HL-60 (cell line): ENCODE results near the gene KRTAP2-3.
"Not testable (repeated sequence)": the region's sequence is repeated elsewhere in the genome, so short reads cannot be mapped to it uniquely, and the experiment has no call there.

ENCODE experiments used
- DNase-seq, 2 experiments: peaks; one replicate each; pipeline ENCODE4 v3.0.0-alpha.2; 2010 to 2020; ENCODE audit warnings: low read depth in 1 of 2, low spot score in 1 of 2
- H3K27ac ChIP-seq: fragments of 250-450 bp; sonication (Bioruptor Pico); replicated peaks from 2 replicates; pipeline ENCODE4 v1.5.1; 2020; ENCODE audit warnings: mild to moderate bottlenecking, moderate library complexity
- H3K27me3 ChIP-seq: fragments of 250-450 bp; sonication (Bioruptor Pico); 2 replicates; pipeline ENCODE4 v1.5.1; 2021; ENCODE audit warnings: mild to moderate bottlenecking, moderate library complexity; ENCODE audit not compliant: insufficient read depth, poor library complexity, severe bottlenecking
- H3K4me3 ChIP-seq: replicated peaks from 2 replicates; pipeline ENCODE4 v1.5.1; 2011; ENCODE audit warnings: mild to moderate bottlenecking, control low read depth, low read length; ENCODE audit not compliant: insufficient read depth
- GABPA ChIP-seq: IDR thresholded peaks from 2 replicates; pipeline ENCODE4 v1.6.1; 2012; ENCODE audit warnings: low read depth
- POLR2AphosphoS5 ChIP-seq: IDR thresholded peaks from 2 replicates; pipeline ENCODE4 v1.6.1; 2012; ENCODE audit warnings: low read depth
- SPI1 ChIP-seq: IDR thresholded peaks from 2 replicates; pipeline ENCODE4 v1.6.1; 2012; ENCODE audit warnings: low read depth, mild to moderate bottlenecking, borderline replicate concordance
- long read RNA-seq: library from polyadenylated mRNA; unstranded; transcript quantifications from one replicate; pipeline ENCODE4 v2.0.0, GENCODE V29; 2020
- TF ChIP-seq, protein P1 (sequence below): IDR thresholded peaks from one replicate; pipeline ENCODE4 v1.5.1; 2011; ENCODE audit warnings: low read length, control low read depth, inconsistent platforms; ENCODE audit not compliant: insufficient read depth
- TF ChIP-seq, protein P2 (sequence below): IDR thresholded peaks from 2 replicates; pipeline ENCODE4 v1.6.1; 2012; ENCODE audit warnings: low read depth; ENCODE audit not compliant: insufficient replicate concordance

Gene KRTAP2-3, protein sequence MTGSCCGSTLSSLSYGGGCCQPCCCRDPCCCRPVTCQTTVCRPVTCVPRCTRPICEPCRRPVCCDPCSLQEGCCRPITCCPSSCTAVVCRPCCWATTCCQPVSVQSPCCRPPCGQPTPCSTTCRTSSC
- long read RNA-seq: 0 reads

DNA sequence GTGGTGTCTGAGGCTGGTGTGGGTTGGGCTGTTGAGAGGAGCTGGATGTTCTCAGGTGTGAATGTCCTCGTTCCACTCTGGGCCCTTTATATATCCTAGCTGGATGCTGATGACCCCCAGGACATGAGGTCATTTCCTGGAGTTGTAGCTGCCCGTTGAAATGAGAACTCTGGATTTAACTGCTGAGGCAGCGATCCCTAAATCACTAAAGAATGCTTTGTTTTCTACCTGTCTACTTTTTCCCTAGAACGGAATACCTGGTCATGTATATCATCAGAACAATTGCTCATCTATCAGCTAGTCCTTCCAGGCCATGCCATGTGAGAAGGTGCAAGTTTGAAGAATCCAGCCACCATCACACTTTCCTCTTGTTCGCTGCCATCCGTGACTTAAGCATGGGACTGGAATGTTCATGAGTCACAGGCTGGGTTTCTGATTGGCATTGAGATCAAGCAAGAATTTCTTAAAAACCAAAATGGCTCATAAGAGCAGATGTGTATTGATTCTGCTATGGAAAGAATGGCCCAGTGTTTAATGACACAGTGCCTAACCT lies at the start of gene KRTAP2-3:
Gene KRTAP2-3, minus strand, starts transcription at position 63 of the 553 bp plus-strand sequence. CDS start 64 bp downstream, outside the sequence.
- Histone ChIP-seq H3K27me3 (peaks cover 4% of the 10 kb centered on the region), H3K27ac (no peak within 1 kb of the TSS), H3K4me3 (no peak within 1 kb of the TSS)
- no peak for DNase-seq
- TF ChIP-seq GABPA (no peak), SPI1 (no peak), POLR2AphosphoS5 (no peak)
- TF ChIP-seq, protein P1, sequence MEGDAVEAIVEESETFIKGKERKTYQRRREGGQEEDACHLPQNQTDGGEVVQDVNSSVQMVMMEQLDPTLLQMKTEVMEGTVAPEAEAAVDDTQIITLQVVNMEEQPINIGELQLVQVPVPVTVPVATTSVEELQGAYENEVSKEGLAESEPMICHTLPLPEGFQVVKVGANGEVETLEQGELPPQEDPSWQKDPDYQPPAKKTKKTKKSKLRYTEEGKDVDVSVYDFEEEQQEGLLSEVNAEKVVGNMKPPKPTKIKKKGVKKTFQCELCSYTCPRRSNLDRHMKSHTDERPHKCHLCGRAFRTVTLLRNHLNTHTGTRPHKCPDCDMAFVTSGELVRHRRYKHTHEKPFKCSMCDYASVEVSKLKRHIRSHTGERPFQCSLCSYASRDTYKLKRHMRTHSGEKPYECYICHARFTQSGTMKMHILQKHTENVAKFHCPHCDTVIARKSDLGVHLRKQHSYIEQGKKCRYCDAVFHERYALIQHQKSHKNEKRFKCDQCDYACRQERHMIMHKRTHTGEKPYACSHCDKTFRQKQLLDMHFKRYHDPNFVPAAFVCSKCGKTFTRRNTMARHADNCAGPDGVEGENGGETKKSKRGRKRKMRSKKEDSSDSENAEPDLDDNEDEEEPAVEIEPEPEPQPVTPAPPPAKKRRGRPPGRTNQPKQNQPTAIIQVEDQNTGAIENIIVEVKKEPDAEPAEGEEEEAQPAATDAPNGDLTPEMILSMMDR: no peak
- TF ChIP-seq, protein P2, sequence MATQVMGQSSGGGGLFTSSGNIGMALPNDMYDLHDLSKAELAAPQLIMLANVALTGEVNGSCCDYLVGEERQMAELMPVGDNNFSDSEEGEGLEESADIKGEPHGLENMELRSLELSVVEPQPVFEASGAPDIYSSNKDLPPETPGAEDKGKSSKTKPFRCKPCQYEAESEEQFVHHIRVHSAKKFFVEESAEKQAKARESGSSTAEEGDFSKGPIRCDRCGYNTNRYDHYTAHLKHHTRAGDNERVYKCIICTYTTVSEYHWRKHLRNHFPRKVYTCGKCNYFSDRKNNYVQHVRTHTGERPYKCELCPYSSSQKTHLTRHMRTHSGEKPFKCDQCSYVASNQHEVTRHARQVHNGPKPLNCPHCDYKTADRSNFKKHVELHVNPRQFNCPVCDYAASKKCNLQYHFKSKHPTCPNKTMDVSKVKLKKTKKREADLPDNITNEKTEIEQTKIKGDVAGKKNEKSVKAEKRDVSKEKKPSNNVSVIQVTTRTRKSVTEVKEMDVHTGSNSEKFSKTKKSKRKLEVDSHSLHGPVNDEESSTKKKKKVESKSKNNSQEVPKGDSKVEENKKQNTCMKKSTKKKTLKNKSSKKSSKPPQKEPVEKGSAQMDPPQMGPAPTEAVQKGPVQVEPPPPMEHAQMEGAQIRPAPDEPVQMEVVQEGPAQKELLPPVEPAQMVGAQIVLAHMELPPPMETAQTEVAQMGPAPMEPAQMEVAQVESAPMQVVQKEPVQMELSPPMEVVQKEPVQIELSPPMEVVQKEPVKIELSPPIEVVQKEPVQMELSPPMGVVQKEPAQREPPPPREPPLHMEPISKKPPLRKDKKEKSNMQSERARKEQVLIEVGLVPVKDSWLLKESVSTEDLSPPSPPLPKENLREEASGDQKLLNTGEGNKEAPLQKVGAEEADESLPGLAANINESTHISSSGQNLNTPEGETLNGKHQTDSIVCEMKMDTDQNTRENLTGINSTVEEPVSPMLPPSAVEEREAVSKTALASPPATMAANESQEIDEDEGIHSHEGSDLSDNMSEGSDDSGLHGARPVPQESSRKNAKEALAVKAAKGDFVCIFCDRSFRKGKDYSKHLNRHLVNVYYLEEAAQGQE: no peak

DNA sequence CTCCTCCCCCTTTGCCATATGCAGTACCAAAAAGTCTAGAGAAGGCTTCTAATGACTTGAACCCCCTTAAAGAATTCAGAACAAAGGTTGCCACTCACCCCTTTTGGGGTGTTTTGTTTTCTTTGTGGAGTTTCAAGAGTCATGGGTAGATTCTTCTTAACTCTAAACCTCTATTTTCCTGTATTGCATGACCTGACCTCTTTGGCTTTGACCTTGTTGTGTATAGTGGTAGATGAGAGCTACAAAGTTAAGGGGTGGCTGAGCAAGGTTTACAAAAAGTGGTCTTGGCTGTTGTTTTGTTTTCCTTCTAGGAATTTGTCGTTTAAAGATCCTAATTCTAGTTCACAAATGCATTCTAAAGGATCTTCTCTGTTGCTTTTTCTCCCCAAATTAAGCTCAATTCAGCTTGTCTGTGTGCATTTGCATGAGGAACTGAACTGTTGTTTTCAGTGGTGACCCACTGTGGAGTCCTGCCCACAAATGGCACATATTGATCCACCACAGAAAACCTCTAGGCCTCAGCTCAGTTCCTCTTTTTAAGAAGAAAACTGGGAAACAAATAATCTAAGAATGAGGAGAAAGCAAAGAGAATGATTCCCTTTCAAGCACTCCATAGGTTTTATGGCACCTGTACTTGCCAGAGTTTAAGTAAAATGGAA lies 48.9 kb upstream of the KRTAP2-3 start:
- not testable (repeated sequence) for H3K27me3 ChIP-seq, H3K4me3 ChIP-seq, DNase-seq
- peak overlapping the region; percentile 33 for H3K27ac ChIP-seq

DNA sequence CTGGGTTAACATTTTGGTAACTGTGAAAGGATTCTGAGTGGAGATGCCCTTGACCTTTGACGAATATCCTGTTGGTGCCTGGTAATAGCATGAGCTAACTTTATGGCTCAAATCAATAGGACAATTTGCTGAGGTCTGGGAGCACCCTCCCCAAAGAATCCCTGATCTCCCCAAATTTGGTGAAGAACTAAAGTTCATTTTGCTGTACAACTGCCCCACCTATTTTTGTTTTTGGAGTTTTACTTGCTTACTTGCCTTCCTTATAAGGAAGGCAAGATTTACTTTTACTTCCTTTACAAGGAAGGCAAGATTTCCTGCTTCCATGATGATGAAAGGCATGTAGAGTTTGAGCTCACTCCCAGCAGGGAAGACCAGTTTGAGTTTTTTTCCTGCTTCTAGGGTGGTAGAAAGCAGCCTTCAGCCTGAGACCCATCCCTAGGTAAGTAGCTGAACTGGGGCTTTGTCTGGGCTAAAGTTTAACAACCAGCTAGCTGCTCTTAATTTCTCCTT lies 48.1 kb upstream of the KRTAP2-3 start:
- Histone ChIP-seq H3K27ac (peak overlapping the region; percentile 33), H3K27me3 (no peaks in the 10 kb centered on the region), H3K4me3 (no peak overlapping the region)
- no peak for TF ChIP-seq GABPA
- TF ChIP-seq POLR2AphosphoS5: no peak
- TF ChIP-seq, protein P1: no peak
- TF ChIP-seq SPI1: no peak
- TF ChIP-seq, protein P2: no peak
- no peak for DNase-seq

DNA sequence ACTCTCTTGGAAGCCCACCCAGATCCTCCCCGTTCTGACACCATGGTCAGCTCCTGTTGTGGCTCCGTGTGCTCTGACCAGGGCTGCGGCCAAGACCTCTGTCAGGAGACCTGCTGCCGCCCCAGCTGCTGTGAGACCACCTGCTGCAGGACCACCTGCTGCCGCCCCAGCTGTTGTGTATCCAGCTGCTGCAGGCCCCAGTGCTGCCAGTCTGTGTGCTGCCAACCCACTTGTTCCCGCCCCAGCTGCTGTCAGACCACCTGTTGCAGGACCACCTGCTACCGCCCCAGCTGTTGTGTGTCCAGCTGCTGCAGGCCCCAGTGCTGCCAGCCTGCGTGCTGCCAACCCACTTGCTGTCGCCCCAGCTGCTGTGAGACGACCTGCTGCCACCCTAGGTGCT lies 45.4 kb upstream of the KRTAP2-3 start, which contains the start of gene KRTAP4-9:
Gene KRTAP4-9, plus strand, starts transcription at position 43 of the 400 bp plus-strand sequence. Its CDS starts 0 bp downstream, at position 43.
- DNase-seq, H3K4me3 ChIP-seq: not testable (repeated sequence)

DNA sequence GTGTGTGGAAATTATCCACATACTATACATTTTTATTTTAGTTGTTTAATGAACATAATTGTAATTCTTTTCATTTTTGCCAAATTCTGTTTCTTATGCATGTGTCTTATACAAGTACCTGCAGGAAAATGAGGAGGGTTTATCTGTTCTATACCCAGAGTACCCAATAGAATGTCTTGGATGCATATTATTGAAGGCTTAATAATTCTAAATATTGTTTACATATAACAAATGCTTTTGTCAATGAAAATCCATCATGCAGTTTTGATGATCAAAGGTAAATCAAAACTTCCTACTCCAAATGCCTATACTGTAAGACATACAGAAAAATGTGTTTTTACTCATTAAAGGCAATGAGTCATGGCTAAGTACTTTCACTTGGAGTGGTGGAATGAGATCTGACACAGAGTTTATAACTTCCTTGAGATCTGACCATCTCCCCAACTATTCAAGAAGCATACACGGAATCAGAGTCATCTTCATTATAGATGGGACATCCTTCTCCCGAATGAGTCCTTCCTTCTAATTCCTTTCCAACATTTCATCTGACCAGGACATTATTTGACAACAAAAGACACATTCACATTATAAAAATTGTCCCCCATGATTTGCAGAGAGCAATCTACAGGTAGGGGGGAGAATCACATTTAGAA lies 44.6 kb upstream of the KRTAP2-3 start:
- H3K4me3 ChIP-seq, H3K27me3 ChIP-seq, H3K27ac ChIP-seq, DNase-seq: not testable (repeated sequence)

More for the DNA sequence above, 45.4 kb upstream of the KRTAP2-3 start, which contains the start of gene KRTAP4-9:
- not testable (repeated sequence) for H3K27me3 ChIP-seq, H3K27ac ChIP-seq
